AG09319 (cell line): Measurements from ENCODE around the gene FGGY.
A peak's percentile ranks its signal among the peaks of the same experiment; 100 is the strongest.

ENCODE experiments used
- DNase-seq: peaks from one replicate; pipeline ENCODE4 v3.0.0-alpha.2; 2010; ENCODE audit warnings: low read depth; ENCODE audit errors: extremely low read depth
- CTCF ChIP-seq: IDR thresholded peaks from 2 replicates; pipeline ENCODE4 v1.5.1; 2011; ENCODE audit warnings: low read depth, mild to moderate bottlenecking, inconsistent platforms, low read length, moderate library complexity

FGGY gene

GRCh38 chr1:59477867-59478266 lies 181.0 kb downstream of the FGGY start:
- DNase-seq, result no peak
- TF ChIP-seq CTCF, result no peak

GRCh38 chr1:59478822-59479221 lies 181.9 kb downstream of the FGGY start:
- no peak for DNase-seq
- no peak for TF ChIP-seq CTCF

- no peak for TF ChIP-seq CTCF
These were observed 183.4 kb downstream of the FGGY start for GRCh38 chr1:59480188-59480888.

GRCh38 chr1:59481881-59482505 lies 185.1 kb downstream of the FGGY start:
- peak; percentile 29 for DNase-seq
- no peak for TF ChIP-seq CTCF

More at GRCh38 chr1:59480188-59480888, 183.4 kb downstream of the FGGY start:
- DNase-seq, result no peak

- no peak for DNase-seq
- TF ChIP-seq CTCF, result no peak
These were observed 186.1 kb downstream of the FGGY start for GRCh38 chr1:59482986-59483385.

- DNase-seq, result peak; percentile 46
- TF ChIP-seq CTCF, result no peak
These were observed 187.2 kb downstream of the FGGY start for GRCh38 chr1:59484096-59484495.

GRCh38 chr1:59485171-59485570 lies 188.3 kb downstream of the FGGY start:
- DNase-seq, result no peak
- TF ChIP-seq CTCF, result no peak
